MM.1S (cell line): Measurements from ENCODE around the gene KCNQ1.

Experiments
- CTCF ChIP-seq: fragments of 300-600 bp; sonication (generic); IDR thresholded peaks from 2 replicates; pipeline ENCODE4 v1.5.1; 2016; ENCODE audit warnings: antibody characterized with exemption, low read length, mixed read lengths
- EZH2 ChIP-seq: fragments of 300-600 bp; sonication (generic); optimal IDR thresholded peaks from 2 replicates; pipeline ENCODE3; 2017; ENCODE audit warnings: low read depth, mild to moderate bottlenecking, antibody characterized with exemption, low read length, mixed read lengths

- TF ChIP-seq EZH2: no peak
- no peak for TF ChIP-seq CTCF
These were observed 68.6 kb downstream of the KCNQ1 start for GRCh38 chr11:2513441-2513840.
